Fibroblast of upper back skin (primary cell): ENCODE results near the gene FOXK2.

ENCODE experiments used
- DNase-seq: peaks from one replicate; pipeline ENCODE4 v3.0.0-alpha.2; 2013

FOXK2 gene

DNA sequence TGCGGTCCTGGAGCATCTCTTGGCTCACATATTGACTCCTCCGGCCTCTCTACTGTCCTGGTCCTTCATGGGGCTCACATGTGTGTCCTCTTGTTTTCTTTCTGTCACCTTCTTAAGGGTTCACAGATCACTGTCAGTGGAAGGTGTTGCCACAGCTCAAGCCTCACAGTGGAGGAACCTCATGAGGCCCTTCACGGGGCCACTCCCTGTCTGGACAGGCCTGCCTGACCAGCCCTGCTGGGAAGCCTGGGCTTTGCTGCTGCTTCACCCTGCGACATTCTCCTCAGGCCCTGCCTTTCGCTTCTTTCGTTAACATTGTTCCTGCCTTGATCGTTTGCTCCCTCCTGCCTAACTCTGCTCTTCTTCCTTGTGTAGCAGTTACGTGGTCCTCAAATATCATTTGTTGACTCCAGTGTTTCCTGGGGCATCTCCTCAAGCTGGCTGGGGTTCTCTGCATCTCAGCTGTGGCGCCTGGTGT is 72.8 kb downstream of the FOXK2 start:
- DNase-seq, result no peak

DNA sequence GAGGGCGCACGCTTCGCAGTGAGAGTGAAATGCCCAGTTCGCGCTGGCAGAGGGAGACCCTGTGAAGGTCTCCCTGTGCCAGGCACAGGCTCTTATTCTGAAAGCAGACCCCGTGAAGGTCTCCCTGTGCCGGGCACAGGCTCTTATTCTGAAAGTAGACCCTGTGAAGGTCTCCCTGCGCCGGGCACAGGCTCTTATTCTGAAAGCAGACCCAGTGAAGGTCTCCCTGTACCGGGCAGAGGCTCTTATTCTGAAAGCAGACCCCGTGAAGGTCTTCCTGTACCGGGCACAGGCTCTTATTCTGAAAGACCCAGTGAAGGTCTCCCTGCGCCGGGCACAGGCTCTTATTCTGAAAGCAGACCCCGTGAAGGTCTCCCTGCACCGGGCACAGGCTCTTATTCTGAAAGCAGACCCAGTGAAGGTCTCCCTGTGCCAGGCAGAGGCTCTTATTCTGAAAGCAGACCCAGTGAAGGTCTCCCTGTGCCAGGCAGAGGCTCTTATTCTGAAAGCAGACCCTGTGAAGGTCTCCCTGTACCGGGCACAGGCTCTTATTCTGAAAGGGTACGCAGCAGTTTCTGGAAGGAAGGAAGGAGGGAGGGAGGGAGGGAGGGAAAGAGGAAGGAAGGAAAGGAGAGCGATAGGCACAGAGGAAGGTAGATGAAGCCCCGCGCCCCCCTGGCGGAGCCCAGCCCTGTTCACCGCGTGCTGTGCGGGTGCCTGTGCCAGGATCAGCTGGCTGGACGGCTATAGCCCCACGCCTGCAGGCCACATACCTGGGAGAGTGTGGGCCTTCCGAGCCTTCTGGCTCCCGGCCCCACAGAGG is 73.4 kb downstream of the FOXK2 start:
- peak; percentile 79 for DNase-seq

DNA sequence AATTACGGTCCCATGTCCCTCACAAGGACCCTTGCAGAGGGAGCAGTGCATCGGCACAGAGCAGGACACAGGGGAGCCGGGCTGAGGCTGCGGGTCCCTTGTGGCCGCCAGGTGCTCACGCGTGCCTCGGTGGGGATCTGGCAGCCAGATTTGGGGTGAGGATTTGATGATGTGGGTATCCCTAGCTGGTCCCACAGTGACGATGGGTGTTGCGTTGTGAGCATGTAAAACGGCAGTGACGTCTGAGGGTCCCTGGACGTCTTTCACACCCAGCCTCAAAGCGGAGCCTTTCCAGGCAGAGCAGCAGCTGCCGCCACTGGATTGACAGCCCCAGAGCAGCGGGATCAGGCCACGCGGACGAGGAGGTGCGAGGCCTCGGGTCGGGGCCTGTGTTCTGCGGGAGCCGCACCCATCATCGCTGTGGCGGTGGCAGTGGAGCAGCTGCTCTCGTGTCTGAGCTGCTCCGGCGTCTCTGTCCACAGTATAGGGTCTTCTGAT is 74.1 kb downstream of the FOXK2 start:
- no peak for DNase-seq

DNA sequence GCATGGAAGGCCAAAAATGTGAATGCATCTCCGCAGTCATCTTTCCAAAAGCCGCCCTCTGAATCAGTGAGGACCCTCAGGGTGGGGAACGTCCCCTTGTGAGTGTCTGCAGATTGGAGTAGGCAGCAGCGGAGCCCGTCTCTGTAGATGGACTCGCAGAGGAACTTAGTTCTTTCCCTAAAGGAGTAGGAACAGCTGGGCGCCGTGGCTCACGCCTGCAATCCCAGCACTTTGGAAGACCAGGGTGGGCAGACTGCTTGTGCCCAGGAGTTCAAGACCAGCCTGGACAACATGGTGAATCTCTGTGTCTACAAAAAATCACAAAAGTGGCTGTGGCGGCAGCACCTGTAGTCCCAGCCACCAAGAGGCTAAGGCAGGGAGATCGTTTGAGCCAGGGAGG is 75.0 kb downstream of the FOXK2 start:
- DNase-seq, result no peak

DNA sequence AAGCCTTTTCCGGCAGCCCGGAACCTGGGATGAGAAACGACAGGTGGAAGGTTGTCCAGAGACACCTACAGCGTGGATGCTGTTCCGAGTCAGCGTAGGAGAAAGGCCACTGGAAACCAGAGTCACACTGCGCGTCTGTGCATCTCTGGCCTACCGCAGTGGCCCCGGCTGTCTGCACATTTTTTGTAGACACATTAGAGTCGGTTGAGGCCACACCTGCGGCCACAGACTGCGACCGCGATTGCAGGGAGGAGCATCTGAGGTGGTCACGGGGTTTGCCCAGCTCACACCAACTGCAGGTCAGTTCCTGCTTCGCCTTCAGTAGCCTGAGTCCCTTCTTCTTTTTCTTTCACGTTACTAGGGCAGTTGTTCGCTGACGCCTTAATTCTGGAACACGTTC is 76.4 kb downstream of the FOXK2 start:
- DNase-seq, result no peak

DNA sequence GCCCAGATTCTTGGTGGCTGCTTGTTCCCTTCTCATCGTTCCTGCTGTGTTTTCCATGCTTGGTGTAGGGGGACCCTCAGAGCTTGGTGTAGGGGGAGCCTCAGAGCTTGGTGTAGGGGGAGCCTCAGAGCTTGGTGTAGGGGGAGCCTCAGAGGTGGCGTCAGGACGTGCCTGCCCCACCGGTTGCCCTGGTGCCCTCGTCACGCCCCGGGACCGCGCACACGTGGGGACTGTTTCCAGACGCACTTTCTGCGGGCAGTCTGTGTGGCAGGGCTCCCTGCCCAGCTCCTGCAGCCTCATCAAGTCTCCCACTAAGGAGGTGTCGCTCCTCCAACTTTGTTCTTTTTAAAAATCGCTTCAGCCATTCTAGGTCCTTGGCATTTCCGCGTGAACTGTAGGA is 76.8 kb downstream of the FOXK2 start:
- DNase-seq, result no peak

DNA sequence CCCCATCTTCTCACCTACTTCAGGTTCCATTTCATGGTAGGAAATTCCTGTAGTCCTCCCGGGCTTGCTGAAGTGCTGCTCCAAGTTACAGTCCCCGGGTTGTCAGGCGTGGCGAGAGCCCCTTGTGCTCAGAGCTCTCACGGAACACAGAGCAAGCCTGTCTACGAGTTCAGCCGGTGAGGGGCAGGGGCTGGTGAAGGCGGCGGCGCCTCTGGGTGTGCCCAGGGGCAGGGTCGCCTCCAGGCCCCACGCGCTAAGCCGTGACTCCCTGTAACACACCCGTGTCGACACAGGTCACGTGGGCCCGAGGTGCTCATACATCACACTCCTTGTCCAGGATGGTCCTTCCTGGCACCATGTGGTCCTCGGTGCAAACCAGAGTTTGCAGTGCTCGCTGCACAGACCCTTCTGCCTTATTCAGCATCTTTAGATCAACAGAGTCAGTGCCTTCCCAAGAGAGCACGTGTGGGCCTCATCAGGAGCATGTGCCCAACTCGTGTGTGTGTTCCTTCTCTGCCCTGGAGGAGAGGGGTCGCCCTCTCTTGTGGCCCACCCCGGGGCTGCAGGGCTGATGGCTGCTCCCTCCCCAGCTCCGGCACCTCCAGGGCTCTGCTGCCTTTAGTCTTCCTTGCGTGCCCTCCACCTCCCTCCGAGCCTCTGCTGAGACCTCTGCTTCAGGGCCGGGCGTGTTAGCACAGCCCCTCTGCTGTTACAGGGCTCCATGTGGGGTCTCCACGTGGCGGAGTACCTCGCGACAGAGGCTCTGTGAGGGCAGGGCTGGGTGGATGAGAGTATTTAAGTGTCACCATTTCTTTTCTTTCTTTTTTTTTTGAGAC is 77.5 kb downstream of the FOXK2 start:
- no peak for DNase-seq

DNA sequence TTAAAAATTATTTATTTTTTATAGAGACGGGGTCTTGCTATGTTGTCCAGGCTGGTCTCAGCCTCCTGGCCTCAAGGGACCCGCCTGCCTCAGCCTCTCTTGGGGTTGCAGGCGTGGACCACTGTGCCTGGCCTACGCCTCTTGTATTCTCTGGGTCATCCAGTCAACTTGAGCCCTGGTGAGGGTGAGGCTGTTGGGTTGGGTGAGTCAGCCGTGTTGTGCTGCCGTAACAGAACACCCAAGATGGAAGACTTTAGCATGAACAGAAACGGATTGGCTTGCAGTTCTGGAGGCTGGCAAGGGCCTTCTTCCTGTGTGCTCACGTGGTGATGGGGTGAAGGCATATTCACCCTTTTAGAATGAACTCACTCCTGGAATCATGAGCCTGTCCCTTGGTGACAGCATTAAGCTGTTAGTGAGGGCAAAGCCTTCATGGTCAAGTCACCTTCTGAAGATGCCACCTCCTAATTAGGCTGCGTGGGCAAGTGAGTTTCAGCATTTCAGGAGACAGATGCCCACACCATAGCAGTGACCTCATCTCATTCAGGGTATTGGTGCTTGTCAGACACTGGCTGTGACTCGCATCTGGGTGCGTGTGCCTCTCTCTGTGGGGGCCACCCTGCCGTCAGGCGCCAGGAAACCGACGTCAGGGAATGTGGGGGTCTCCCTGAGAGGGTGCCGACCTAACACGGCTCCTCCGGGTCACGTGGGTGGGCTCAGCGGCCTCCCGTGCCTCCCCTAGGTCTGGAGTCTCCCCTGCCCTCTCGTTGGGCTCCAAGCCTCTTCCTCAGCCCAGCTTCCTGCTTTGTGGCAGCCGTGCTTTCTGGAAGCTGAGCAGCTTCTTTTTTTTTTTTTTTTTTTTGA is 79.0 kb downstream of the FOXK2 start:
- DNase-seq, result no peak

DNA sequence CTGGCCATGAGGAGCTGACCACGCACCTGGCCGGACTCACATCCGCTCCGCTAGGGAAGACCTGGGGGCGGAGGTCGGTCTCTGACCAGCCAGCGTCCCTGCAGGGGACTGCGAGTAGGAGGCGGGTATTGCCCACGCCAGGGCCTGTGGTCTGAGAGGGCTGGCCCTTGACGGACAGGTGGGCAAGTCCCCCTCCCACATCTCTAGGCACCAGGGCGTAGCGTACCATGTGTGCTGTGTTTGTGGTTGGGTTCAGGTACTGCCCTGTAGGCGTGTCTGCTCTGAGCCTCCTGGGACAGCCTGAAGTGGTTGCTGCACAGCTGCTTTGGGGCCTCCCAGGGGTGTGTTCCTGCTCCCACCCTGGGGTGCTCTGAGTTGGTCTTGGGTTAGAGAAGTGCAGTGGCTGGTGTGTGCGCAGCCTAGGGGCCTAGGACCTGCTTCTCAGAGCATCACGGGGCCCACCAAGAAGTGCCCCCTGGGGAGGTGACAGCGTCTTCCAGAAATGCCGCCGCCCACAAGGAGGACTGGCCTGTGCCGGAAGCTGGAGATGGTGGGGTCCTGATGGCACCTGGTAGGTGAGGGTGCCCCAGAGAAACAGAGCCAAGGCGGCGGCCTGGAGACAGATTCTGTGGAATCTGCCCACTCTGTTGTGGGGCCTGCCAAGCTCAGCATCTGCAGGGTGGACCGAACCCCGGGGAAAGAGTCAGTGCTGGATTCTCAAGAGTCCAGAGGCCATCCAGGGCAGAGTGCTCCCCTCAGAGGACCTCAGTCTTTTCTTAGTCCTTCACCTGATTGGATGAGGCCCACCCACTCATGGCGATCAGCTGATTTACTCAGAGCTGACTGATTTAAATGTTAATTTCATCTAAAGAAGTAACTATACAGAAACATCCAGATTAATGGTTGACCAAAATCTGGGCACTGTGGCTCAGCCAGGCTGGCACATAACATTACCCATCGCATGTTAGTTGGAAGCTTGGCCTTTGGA is 80.4 kb downstream of the FOXK2 start:
- no peak for DNase-seq

DNA sequence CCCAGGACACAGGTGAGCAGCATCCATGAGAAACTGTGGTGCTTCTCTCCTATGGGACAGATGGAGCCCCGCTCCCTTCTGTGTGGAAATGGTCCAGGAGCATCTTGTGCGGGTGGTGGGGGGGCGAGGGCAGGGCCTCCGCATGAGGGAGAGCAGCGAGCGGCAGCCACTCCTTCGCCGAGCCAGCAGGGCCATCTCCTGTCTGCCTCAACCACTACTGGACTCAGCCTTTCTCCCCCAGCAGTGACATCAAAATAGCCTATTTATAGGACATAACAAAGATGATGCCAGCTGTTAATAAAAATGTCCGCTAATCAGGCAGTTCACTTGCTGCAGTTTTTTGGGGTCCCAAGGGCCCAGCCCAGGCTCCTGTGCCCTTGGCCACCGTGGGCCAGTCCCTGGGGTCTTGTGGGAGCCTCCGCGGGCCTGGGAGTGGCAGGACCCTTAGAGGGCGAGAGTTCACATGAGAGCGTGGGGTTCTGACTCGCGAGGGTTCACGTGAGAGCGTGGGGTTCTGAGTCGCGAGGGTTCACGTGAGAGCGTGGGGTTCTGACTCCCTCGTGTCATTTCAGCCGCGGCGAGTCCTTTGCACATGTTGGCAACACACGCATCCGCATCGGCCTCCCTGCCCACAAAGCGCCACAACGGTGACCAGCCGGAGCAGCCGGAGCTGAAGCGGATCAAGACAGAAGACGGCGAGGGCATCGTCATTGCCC is 81.4 kb downstream of the FOXK2 start:
- DNase-seq, result no peak

DNA sequence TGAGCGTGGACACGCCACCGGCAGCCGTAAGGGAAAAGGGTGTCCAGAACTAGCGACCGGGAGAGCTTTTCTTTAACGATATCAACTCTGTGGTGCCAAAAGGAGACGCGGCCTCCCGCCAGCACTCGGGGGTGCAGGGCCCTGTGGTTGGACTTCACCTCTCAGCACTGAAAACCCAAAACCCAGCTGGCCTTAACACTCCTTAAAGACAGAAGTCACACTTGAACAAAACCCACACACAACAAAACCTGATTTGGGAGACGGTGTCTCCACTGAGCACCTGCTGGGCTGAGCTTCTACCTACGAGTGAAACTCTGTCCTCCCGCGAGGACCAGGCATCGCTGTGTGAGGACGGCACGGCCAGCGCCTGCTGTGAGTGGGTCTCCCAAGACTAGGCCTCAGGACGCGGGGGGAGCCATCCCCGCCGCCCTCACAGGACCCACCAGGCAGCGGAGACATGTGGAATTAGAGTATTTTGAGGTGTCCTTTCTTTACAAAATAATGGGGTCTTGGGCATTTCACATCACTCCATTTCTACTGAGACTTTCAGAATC is 82.0 kb downstream of the FOXK2 start:
- no peak for DNase-seq

DNA sequence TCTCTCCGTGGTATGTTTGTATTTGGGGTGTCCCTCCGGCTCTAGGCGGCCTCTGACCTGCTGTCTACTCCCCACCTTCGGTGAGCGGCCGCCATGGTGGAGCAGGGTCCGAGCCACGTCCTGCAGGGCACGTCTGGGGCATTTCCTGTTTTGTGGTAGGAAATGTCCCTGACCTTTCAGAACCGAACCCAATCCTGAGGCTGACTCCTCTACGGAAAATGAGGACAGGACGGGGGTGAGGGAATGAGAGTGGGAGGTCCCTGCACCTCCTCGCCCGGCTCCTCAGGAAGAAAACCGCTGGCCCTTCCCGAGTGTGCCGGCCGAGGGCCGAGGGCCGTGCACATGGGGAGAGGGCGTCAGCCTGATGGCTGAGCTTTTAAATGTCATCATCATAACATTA is 83.0 kb downstream of the FOXK2 start:
- DNase-seq, result no peak

DNA sequence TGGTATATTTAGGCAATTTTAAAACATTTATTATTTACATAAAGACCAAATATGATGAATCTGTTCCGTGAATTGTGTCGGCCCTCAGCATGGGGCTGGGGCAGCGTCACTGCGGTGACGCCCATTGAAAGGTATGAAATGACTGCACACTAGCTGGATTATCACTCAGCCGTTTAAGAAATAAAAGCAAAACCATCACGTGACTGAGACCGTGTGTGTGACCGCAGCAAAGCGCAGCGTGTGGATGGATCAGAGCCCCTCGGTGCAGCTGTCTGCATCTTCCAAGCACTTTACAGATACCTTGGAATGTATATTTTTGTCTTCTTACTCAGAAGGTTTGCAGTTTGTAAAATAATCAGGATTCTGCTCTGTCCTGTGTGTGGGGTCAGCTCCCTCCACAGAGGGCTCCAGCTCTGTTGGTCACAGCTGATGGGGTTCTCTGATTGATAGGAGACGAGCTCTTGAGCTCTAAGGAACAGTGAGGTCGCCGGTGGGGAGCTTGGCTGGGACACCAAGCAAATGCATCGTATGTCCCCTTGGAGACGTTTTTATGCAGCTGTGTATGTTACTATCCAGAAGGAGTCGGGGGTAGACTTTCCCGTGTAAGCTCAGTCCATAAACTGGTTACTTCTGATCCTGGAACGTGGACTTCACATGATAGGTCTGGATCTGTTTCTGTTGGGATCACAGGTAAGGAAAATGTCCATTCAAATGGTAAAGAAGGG is 83.6 kb downstream of the FOXK2 start:
- no peak for DNase-seq

DNA sequence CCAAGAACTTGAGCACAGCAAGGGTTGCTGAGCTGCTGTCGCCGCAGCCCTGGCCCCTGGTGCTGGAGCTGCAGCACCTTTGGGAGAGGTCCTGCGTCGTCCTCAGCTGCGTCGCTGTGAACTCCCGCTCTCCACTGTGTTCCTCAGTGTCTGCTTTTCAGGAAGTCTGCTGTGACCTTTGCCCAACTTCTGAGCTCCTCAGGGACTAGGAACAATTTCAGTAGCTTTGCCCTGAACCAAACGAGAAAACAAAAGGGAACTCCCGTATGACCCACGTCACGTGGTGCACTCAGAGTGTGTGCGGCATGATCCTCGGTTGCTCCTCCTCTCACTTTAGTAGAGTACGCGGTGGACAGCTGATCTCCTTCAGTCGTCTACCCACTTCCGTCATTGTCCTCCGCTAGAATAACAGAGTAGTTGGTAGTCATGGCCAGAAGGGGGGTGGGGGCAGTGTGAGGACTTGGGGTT is 84.5 kb downstream of the FOXK2 start:
- no peak for DNase-seq

DNA sequence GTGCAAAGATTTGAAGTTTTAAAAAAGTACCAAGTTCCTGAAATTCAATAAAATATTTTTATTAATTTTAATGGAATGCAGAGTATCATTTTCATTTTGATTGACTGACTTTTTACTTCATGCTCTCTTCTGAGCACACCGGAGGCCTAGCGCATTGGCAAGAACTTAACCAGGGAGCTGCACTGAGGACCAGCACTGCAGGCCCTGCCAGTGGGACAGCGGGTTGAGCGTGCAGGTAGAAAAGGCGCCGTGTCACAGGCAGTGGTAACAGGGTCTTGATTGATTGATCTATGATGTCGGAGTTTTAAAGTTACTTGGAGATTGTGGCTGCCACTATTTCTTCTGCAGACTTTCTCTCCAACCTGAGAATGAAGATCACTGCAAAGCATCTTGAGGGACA is 85.0 kb downstream of the FOXK2 start:
- DNase-seq, result no peak

DNA sequence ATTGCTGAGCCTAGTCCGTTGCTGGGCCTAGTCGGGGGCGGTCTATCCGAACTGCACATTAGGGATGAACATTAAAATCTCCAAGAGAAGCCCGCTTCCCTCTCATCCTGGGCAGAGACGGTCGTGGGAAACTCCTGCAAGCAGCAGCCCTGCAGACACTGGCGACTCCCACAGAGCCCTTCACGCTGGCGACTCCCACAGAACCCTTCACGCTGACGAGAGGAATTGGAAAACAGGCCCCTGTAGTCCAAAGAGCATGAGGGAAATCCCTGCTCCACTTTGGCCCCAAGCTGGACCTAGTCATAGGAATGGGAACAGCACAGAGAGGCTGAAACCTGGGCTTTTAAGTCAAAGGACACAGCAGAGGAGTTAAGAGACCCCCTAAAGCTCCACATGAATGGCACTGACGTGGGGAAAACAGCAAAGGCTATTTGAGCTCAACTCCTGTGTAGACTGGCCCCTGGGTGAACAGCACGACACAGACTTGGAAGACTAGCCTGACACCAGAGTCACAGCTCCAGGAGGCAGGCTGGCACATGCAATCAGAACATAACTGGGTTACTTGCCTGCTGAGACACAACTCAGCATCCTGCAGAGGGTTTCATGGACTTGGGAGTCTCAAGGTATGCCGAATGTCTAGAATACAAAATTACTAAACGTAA is 86.5 kb downstream of the FOXK2 start:
- DNase-seq, result no peak

DNA sequence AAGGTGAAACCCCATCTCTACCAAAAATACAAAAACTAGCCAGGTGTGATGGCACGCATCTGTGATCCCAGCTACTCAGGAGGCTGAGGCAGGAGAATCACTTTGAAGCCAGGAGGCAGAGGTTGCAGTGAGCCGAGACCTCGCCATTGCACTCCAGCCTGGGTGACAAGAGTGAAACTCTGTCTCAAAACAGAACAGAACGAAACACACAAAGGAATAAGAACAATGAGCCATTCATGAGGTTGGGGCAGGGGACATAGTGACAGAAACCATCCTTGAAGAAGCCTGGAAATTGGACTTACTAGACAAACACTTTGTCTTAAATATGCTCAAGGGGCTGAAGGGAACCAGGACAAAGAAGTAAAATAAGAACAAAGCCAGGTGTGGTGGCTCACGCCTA is 89.3 kb downstream of the FOXK2 start:
- DNase-seq, result no peak

DNA sequence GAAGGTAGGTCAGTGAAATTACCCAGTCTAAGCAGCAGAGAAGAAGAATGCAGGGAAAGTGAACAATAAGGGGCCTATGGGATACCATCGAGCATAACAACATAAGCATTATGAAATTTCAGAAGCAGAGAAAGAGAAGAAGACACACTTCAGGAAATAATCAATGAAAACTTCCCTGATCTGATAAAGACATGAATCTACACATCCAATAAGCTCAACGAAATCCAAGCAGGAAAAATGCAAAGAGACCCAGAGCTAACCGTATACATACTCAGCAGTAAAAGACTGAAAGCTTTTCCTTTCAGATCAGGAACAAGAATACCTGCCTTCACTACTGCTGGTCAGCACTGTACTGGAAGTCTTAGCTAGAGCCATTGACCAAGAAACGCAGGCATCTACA is 90.1 kb downstream of the FOXK2 start:
- DNase-seq, result no peak
